ENCODE data around the gene SMYD1.

GRCh38 chr2:88067598-88067997 is at the start of gene SMYD1:
- TF ChIP-seq CTCF (conservative IDR thresholded peaks at IDR 0.05): no peak
- TF ChIP-seq ZFX (IDR thresholded peaks at IDR 0.05): no peak
